Measurements from ENCODE around the gene HS2ST1. TPM values are rescaled to one million over a fixed set of nuclear protein-coding genes. Genes with fewer than 3 reads are reported as not detected.

HS2ST1 gene
- total and polyA plus RNA-seq, 10 of the 15 experiments (the other 5 are each of a cell fraction or from before 2014, with no cell fraction given), result 5.4 to 30.8 (median 18.6) TPM

GRCh38 chr1:87091425-87091824 is 177.0 kb downstream of the HS2ST1 start:
- BruUV-seq (replicated peaks), result no TSS peak
- peak; percentile 66 for ATAC-seq
- RAD21 ChIA-PET (ENCODE audit: unreplicated experiment), result no interaction called here
- 76% methylated on average over 2 of the region's 2 CpGs for WGBS (ENCODE audit: insufficient coverage, insufficient replicate concordance, low lambda C conversion rate, missing lambda C conversion rate)
- intact Hi-C loops (cut with micrococcal nuclease; ENCODE audit: unreplicated experiment), result no loop called here
- POLR2A ChIA-PET, result no interaction called here
- no peak for FAIRE-seq
- Histone ChIP-seq H2AFZ (ENCODE audit: control insufficient read depth, low read depth, low read length) (no peak overlapping the region), H3K27me3 (replicated peaks in 1 of 2; ENCODE audit: control insufficient read depth in 2 of 2, insufficient read depth in 2 of 2, low read length in 1 of 2) (no peaks in the 10 kb centered on the region), H3K9ac (ENCODE audit: control insufficient read depth, insufficient read depth, low read length) (no peak overlapping the region), H3K27ac (ENCODE audit: control insufficient read depth, insufficient read depth) (no peak overlapping the region), H3K4me3 (no peak overlapping the region), H4K20me1 (ENCODE audit: control insufficient read depth, insufficient read depth) (no peaks in the 10 kb centered on the region), H3K4me2 (ENCODE audit: control insufficient read depth, insufficient read depth) (no peak overlapping the region), H3K79me2 (ENCODE audit: control insufficient read depth, insufficient read depth, low read length) (no peaks in the 10 kb centered on the region), H3K9me3 (replicated peaks; ENCODE audit: control insufficient read depth, insufficient read depth, low read length) (no peaks in the 10 kb centered on the region), H3K36me3 (ENCODE audit: control insufficient read depth in 2 of 2, insufficient read depth in 2 of 2, low read length in 1 of 2) (peaks cover 0 to 4% of the 10 kb centered on the region in 2 experiments; a peak in 1 of 4 replicates), H3K4me1 (ENCODE audit: control insufficient read depth, insufficient read depth, low read length) (peaks cover 6% of the 10 kb centered on the region; the same call in 1 of the 2 replicates)
- CTCF ChIA-PET, result interaction anchor here (1.8 kb wide), 1 partner anchor 258 kb away, joined by 6 read pairs; no protein-coding TSS in a partner anchor
- SMC1A ChIA-PET (ENCODE audit: uncharacterized antibody, unreplicated experiment), result no interaction called here
- TF ChIP-seq SREBF1 (IDR thresholded peaks at IDR 0.05; ENCODE audit: low read length) (no peak), BMI1 (IDR thresholded peaks at IDR 0.05; ENCODE audit: borderline replicate concordance) (no peak), SPI1 (IDR thresholded peaks at IDR 0.05; ENCODE audit: borderline replicate concordance, insufficient read depth, low read depth, low read length) (peak; percentile 83)
- in situ Hi-C loops (cut with MboI), result loop anchor here (25.0 kb wide), 2 partner anchors 579 to 704 kb away; partner anchors contain the start of gene ODF2L
- DNase-seq (ENCODE audit: low read depth, low spot score), result no peak

GRCh38 chr1:87092846-87093245 is 178.4 kb downstream of the HS2ST1 start:
- FAIRE-seq (no peak), ATAC-seq (no peak), DNase-seq (ENCODE audit: low read depth, low spot score) (no peak)
- in situ Hi-C loops (cut with MboI), result loop anchor here (25.0 kb wide), 2 partner anchors 581 to 706 kb away; partner anchors contain the start of gene ODF2L
- Histone ChIP-seq H3K36me3 (ENCODE audit: control insufficient read depth in 2 of 2, insufficient read depth in 2 of 2, low read length in 1 of 2) (peaks cover 0 to 4% of the 10 kb centered on the region in 2 experiments; a peak in 1 of 4 replicates), H3K4me2 (ENCODE audit: control insufficient read depth, insufficient read depth) (no peak overlapping the region), H3K27ac (ENCODE audit: control insufficient read depth, insufficient read depth) (no peak overlapping the region), H3K27me3 (replicated peaks in 1 of 2; ENCODE audit: control insufficient read depth in 2 of 2, insufficient read depth in 2 of 2, low read length in 1 of 2) (no peaks in the 10 kb centered on the region), H3K4me3 (no peak overlapping the region), H2AFZ (ENCODE audit: control insufficient read depth, low read depth, low read length) (no peak overlapping the region), H3K79me2 (ENCODE audit: control insufficient read depth, insufficient read depth, low read length) (no peaks in the 10 kb centered on the region), H4K20me1 (ENCODE audit: control insufficient read depth, insufficient read depth) (no peaks in the 10 kb centered on the region), H3K9ac (ENCODE audit: control insufficient read depth, insufficient read depth, low read length) (no peak overlapping the region), H3K4me1 (ENCODE audit: control insufficient read depth, insufficient read depth, low read length) (peaks cover 6% of the 10 kb centered on the region; the same call in 1 of the 2 replicates), H3K9me3 (replicated peaks; ENCODE audit: control insufficient read depth, insufficient read depth, low read length) (no peaks in the 10 kb centered on the region)
- BruUV-seq (replicated peaks), result no TSS peak
- RAD21 ChIA-PET (ENCODE audit: unreplicated experiment), result interaction anchor here (1.5 to 3.4 kb wide), 2 partner anchors 8 to 10 kb away, joined by 6 to 13 read pairs; no protein-coding TSS in a partner anchor
- SMC1A ChIA-PET (ENCODE audit: uncharacterized antibody, unreplicated experiment), result interaction anchor here (0.6 to 5.8 kb wide), 5 partner anchors 9 to 259 kb away, joined by 3 to 61 read pairs (median 5); no protein-coding TSS in a partner anchor
- CTCF ChIA-PET, result interaction anchor here (1.0 to 6.5 kb wide), 3 partner anchors 9 to 389 kb away, joined by 3 to 57 read pairs (median 4); partner anchors contain the start of gene SH3GLB1
- intact Hi-C loops (cut with micrococcal nuclease; ENCODE audit: unreplicated experiment), result no loop called here
- TF ChIP-seq MTA3 (IDR thresholded peaks at IDR 0.05; ENCODE audit: borderline replicate concordance, low read length) (no peak), DPF2 (IDR thresholded peaks at IDR 0.05) (no peak), ZBTB33 (IDR thresholded peaks at IDR 0.05) (no peak), HDGF (IDR thresholded peaks at IDR 0.05) (no peak), KDM1A (IDR thresholded peaks at IDR 0.05; ENCODE audit: borderline replicate concordance) (no peak), ZNF24 (IDR thresholded peaks at IDR 0.05) (no peak), POLR2AphosphoS2 (IDR thresholded peaks at IDR 0.05; ENCODE audit: low read depth, low read length) (no peak)
- POLR2A ChIA-PET, result no interaction called here
- 96% methylated on average over 3 of the region's 3 CpGs for WGBS (ENCODE audit: insufficient coverage, insufficient replicate concordance, low lambda C conversion rate, missing lambda C conversion rate)
